ENCODE measurements around the gene CD8B2.
"Not testable (repeated sequence)": the region's sequence is repeated elsewhere in the genome, so short reads cannot be mapped to it uniquely, and the experiment has no call there.

DNA sequence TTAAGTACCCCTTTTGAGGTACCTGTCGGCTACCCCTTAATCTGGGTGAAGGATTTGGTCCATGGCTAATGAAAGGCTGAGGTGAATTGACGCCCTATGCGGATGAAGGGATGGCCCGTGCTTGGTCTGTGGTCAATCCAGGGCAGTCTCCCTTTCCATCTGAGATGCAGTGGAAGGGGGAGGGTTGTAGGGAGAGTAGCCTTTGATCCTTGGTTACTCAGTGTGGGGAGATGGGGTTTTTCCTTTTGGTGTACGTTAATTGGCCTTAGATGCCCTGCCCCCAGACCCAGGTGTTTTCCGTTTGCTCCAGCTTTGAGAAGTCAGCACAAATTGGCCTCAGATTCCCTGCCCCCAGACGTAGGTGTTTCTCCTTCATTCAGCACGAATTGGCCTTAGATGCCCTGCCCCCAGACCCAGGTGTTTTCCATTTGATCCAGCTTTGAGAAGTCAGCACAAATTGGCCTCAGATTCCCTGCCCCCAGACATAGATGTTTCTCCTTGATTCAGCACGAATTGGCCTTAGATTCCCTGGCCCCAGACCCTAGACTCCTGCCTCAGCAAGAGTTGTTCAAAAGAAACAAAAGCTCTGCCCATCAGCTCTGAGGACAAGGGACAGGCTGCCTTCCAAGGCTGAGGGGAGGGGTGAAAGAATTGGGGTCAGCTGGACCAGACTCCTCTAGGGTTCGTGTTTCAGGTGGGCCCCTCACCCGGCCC, 21.7 kb downstream of the CD8B2 start:
- TF ChIP-seq, protein P1, sequence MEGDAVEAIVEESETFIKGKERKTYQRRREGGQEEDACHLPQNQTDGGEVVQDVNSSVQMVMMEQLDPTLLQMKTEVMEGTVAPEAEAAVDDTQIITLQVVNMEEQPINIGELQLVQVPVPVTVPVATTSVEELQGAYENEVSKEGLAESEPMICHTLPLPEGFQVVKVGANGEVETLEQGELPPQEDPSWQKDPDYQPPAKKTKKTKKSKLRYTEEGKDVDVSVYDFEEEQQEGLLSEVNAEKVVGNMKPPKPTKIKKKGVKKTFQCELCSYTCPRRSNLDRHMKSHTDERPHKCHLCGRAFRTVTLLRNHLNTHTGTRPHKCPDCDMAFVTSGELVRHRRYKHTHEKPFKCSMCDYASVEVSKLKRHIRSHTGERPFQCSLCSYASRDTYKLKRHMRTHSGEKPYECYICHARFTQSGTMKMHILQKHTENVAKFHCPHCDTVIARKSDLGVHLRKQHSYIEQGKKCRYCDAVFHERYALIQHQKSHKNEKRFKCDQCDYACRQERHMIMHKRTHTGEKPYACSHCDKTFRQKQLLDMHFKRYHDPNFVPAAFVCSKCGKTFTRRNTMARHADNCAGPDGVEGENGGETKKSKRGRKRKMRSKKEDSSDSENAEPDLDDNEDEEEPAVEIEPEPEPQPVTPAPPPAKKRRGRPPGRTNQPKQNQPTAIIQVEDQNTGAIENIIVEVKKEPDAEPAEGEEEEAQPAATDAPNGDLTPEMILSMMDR (IDR thresholded peaks at IDR 0.05) = not testable (repeated sequence)
- not testable (repeated sequence) for TF ChIP-seq POLR2A (IDR thresholded peaks at IDR 0.05)
